IPS-20b (cell line): ENCODE data around the gene NRP1.

Experiments
- H3K27ac ChIP-seq: one replicate; pipeline ENCODE4 v1.5.1; 2013; ENCODE audit warnings: low read length
- H3K27me3 ChIP-seq: 2 replicates; pipeline ENCODE4 v1.6.1; 2013; ENCODE audit warnings: mild to moderate bottlenecking, low read length, inconsistent platforms; ENCODE audit not compliant: insufficient read depth
- H3K36me3 ChIP-seq: 2 replicates; pipeline ENCODE4 v1.6.1; 2013; ENCODE audit warnings: low read depth, mild to moderate bottlenecking, inconsistent platforms, low read length, moderate library complexity; ENCODE audit not compliant: insufficient read depth
- H3K4me1 ChIP-seq: 2 replicates; pipeline ENCODE4 v1.6.1; 2013; ENCODE audit warnings: mild to moderate bottlenecking, control low read depth, inconsistent platforms, low read length, moderate library complexity; ENCODE audit not compliant: insufficient read depth
- H3K4me3 ChIP-seq: 2 replicates; pipeline ENCODE4 v1.5.1; 2013; ENCODE audit warnings: mild to moderate bottlenecking, low read length, inconsistent platforms
- H3K9ac ChIP-seq: 2 replicates; pipeline ENCODE4 v1.6.1; 2013; ENCODE audit warnings: low read depth, mild to moderate bottlenecking, inconsistent platforms, low read length, moderate library complexity
- H3K9me3 ChIP-seq: 2 replicates; pipeline ENCODE4 v1.6.1; 2013; ENCODE audit warnings: mild to moderate bottlenecking, low read depth, low read length, inconsistent platforms; ENCODE audit not compliant: insufficient read depth

NRP1 gene

DNA sequence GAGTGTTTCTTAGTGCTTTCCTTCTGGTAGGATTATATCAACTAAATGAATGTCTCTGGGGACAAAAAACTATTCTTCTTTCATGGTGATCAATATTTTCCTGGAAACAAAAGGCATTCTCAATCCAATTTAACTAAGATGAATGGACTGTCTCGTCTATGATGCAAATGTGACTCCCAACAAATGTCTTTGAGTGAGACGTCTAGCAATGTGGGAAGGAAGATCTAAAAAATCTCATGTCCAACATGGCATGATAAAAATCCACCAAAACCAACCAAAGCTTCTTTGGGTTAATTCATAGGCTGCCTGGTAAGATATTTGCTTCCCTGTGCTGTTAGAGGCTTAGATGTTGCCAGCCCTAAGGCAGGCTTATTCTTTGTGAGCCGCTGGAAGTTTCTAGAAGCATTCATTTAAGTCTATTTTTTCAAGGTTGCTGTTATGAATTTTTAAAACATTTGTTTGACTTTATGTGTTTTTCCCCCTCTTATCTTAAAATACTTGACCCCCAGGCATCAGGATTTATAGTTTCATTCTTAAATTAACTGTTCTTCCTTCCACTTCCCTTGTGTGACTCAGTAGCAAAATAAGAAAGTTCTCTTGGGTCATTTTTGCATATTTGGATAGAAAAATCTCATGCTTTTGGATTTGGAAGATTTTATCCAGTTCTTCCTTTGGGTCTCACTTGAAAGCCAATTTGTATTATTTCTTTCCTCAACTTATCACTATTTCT, 156.3 kb downstream of the NRP1 start:
- H3K9me3 ChIP-seq: no peaks in the 10 kb centered on the region
- H3K4me1 ChIP-seq: peaks cover 4% of the 10 kb centered on the region; the same call in 1 of the 2 replicates
- H3K4me3 ChIP-seq: no peak overlapping the region
- H3K27me3 ChIP-seq: no peaks in the 10 kb centered on the region
- H3K36me3 ChIP-seq: no peaks in the 10 kb centered on the region
- H3K27ac ChIP-seq: no peak overlapping the region
- H3K9ac ChIP-seq: no peak overlapping the region

DNA sequence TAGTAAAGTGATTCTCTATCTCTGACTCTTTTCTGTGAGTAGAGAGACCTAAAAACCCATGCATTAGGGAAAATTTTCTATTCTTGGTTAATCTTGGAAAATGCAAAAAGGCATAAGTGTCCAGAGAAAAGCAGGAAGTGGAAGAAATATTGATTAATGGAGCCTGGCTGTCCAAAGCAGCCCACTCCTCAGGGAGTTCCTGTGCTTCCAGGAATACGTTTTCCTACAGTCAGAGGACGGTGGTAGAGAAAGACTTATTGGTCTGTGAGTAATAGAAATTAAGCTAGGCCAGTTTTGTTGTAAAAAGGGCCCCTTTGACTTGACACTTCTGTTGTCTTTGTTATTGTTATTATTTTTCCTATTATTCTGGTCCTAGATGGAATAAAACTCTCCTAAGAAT, 157.8 kb downstream of the NRP1 start:
- Histone ChIP-seq H3K4me1 (peaks cover 4% of the 10 kb centered on the region; the same call in 1 of the 2 replicates), H3K9ac (no peak overlapping the region), H3K9me3 (no peaks in the 10 kb centered on the region), H3K4me3 (no peak overlapping the region), H3K27me3 (no peaks in the 10 kb centered on the region), H3K36me3 (no peaks in the 10 kb centered on the region), H3K27ac (no peak overlapping the region)

DNA sequence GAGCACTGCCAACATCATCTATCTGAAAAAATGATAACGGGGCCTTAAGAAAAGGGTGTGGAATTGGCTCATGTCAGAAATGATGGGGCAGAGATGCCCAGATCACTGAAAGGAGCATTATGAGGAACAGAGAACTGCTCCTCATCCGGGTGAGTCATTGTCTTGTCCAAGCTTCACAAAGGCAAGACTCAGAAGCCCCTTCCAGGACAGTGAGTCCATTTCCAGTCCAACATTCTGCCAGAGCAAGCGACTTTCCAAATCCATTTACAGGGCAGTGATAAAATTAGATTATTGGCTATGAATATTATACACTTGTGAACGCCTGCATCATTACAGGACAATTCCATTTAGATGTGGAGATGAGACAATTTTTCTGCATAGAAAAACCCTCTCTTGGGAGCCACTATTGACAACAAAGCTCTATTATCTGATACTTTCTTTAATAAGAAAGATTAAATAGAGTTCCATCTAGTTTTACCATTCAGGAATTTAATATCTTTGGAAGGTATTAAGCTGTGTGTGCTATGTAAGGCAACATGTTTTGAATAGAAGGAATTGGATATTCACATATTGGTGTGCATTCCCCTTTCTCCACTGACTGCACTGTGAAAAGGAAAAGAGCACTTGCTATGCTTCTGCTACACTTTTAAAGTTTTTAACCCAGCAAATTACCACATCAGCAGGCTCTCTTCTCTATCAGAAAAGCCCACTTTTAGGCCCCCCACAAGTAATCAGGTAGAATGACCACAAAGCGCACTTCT, 159.6 kb downstream of the NRP1 start:
- peaks cover 4% of the 10 kb centered on the region; the same call in 1 of the 2 replicates for H3K4me1 ChIP-seq
- no peak overlapping the region for H3K4me3 ChIP-seq
- H3K27ac ChIP-seq: no peak overlapping the region
- no peaks in the 10 kb centered on the region for H3K9me3 ChIP-seq
- H3K27me3 ChIP-seq: no peaks in the 10 kb centered on the region
- H3K9ac ChIP-seq: no peak overlapping the region
- no peaks in the 10 kb centered on the region for H3K36me3 ChIP-seq

DNA sequence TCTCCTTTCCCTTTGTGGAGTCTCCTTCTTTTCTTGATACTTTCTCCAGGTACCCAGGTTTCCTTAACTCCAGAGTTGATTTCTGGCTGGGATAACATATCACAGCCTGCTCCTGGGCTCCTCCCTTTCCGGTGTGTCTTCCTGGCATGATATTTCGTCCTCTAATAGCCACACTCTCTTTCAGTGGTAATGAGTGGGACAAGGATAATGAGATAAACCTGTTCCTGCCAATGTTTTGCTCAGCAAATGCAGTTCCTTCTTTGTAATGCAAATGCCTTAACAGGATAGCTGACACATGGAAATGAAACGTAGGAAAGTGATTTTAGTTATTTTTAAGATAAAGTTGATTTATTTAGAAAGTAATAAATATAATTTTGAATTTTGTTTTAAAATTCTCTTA, 168.6 kb downstream of the NRP1 start:
- H3K36me3 ChIP-seq: no peaks in the 10 kb centered on the region
- peaks cover 3% of the 10 kb centered on the region for H3K4me1 ChIP-seq
- H3K9ac ChIP-seq: no peak overlapping the region
- no peak overlapping the region for H3K27ac ChIP-seq
- no peak overlapping the region for H3K4me3 ChIP-seq
- H3K9me3 ChIP-seq: no peaks in the 10 kb centered on the region
- no peaks in the 10 kb centered on the region for H3K27me3 ChIP-seq

DNA sequence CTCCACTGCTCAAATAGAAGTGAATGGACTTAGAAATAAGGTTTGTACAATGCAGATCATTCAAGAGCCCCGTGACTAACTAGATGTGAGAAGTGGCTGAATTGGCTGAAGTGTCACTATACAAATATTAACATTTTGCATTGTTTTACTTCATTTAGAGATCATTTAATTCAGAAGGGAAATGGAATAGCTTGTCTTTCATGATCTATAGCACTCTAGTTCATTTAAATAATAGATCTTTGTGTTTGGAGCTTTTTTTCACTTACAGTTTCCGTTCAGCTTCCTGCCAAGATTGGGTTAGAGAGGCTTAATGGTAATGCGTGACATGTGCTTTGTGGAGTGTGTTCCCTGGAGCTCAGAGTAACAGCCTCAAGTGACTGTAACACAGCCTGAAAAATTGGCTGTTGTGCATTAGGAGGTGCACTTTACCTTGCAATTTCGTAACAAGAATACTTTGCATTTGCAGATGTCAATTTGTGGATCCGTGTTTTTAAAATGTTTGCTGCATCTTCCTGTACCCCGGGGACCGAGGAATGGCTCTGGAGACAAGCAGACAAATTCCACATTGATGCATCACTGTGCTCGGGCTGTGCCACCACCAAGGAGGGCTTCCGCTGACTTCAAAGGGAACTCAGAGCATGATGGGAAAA, 170.3 kb downstream of the NRP1 start:
- Histone ChIP-seq H3K36me3 (no peaks in the 10 kb centered on the region), H3K27me3 (no peaks in the 10 kb centered on the region), H3K27ac (no peak overlapping the region), H3K4me3 (no peak overlapping the region), H3K9ac (no peak overlapping the region), H3K4me1 (peaks cover 7% of the 10 kb centered on the region), H3K9me3 (no peaks in the 10 kb centered on the region)

DNA sequence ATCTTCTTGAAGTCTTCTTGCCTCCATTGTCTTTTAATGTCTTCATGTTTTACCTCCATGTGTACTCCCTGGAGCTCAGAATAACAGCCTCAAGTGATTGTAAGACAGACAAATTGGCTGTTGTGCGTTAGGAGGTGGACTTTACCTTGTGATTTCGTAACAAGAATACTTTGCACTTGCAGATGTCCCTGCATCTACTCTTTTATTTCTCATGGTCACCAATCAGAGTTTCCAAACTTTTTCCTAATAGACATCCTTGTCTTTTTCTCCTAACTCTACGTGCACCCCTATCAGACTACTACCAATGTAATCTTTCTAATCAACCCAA, 172.3 kb downstream of the NRP1 start:
- Histone ChIP-seq H3K4me1 (peaks cover 7% of the 10 kb centered on the region), H3K9me3 (no peaks in the 10 kb centered on the region), H3K27ac (no peak overlapping the region), H3K4me3 (no peak overlapping the region), H3K9ac (no peak overlapping the region), H3K36me3 (no peaks in the 10 kb centered on the region), H3K27me3 (no peaks in the 10 kb centered on the region)

DNA sequence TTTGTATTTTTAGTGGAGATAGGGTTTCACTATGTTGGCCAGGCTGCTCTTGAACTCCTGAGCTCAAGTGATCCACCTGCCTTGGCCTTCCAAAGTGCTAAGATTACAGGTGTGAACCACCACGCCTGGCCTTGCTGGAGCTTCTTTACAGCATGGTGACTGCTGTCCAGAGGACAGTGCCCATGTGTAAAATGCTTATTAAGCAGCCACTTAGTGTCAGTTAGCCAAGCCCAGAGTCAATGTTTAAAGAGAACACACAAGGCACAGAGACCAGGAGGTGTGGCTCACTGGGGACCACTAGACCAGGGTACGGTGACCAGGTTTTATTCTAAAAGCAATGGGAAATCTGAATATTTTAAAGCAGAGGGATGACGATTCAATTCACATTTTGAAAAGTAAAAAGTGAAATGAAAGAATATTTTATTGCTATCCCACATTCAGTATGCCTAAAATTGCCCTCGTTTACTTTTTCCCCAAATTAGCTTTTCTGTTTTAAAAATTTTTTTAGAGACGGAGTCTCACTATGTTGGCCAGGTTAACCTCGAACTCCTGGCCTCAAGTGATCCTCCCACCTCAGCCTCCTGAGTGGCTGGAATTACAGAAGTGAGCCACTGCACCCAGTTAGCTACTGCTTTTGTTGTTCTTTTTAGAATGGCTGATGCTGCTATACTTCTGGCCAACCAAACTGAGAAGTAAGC, 172.8 kb downstream of the NRP1 start:
- Histone ChIP-seq H3K9me3 (no peaks in the 10 kb centered on the region), H3K27ac (no peak overlapping the region), H3K4me1 (peaks cover 7% of the 10 kb centered on the region), H3K9ac (no peak overlapping the region), H3K27me3 (no peaks in the 10 kb centered on the region), H3K4me3 (no peak overlapping the region), H3K36me3 (no peaks in the 10 kb centered on the region)

DNA sequence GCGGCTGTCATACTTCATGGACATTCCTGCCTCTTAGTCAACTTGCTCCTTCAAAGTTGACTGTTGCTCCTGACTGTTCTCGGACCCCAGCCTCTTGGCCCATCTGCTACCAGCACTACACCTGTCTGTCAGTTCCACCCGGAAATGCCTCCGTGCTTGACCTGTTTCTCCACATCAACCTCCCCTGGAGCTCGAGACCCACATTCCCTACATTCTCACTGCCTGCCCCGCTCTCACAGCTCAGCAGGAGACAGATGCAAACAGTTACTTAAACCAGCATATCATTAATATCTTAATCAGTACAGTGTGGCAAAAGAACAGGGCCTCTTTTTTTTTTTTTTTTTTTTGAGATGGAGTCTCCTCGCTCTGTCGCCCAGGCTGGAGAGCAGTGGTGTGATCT, 174.3 kb downstream of the NRP1 start:
- Histone ChIP-seq H3K9ac (no peak overlapping the region), H3K27ac (no peak overlapping the region), H3K4me3 (no peak overlapping the region), H3K27me3 (no peaks in the 10 kb centered on the region), H3K4me1 (peaks cover 7% of the 10 kb centered on the region), H3K36me3 (no peaks in the 10 kb centered on the region), H3K9me3 (no peaks in the 10 kb centered on the region)

DNA sequence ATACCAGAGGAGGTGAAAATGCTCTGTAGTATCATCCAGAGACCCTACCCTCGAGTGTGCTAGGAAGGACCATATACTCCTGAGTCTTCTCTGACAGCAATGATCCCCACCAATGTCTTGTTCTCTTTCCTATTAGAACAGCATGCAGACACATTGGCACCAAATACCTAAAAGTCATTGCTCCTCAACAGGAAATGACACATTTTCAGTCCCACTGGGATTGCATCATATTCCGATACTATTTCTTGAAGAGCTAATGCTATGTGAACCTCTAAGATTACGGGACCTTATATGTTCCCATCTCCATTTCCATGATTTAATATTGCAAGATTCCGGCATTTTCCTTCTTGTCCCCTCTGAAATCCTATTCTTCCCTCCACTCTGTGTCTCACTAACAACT, 177.4 kb downstream of the NRP1 start:
- H3K4me1 ChIP-seq: 0 out of 2 replicates have a peak, but pooled peaks cover 4% of the 10 kb centered on the region
- H3K27me3 ChIP-seq: no peaks in the 10 kb centered on the region
- H3K36me3 ChIP-seq: no peaks in the 10 kb centered on the region
- H3K4me3 ChIP-seq: no peak overlapping the region
- H3K9me3 ChIP-seq: no peaks in the 10 kb centered on the region
- H3K27ac ChIP-seq: no peak overlapping the region
- no peak overlapping the region for H3K9ac ChIP-seq

DNA sequence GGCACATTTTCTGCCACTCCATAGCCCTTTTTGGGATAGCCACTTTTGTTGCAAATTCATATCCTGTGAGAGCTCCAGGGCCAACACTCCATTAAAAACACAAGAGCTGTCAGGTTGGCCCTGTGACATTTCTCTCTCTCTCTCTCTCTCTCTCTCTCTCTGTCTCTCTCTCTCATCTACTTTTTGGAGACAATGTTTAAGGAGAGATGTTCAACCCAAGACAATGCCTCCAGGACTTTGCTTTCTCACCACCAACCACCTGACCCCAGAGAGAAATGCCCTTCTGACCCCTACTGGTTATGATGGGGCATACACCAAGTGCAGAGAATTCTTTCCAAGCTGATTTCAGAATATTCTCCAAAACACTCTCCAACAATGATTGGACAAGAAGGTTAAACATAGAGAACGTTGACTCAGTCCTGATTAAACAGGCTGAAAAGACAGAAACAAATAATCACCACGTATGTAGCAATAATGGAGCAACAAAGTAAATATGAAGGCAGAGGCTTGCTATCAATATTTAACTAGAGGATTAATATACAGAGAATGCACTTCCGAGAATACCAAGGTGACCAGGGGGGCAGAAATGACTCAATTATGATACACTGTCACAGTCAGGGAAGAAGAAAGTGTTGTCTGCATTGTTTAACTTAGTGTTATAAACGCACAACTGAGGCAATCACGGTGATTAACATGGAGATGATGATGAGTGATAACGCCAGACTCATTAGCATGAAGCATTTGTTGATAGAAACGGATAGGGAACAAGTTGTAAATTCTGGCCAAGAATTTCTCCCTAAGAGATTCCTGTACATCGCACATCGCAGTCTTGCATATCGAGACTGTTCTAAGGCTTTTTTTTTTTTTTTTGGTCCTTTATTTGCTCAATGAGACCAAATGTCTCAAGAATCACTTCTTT, 178.5 kb downstream of the NRP1 start:
- H3K4me1 ChIP-seq: 0 out of 2 replicates have a peak, but pooled peaks cover 4% of the 10 kb centered on the region
- H3K9me3 ChIP-seq: no peaks in the 10 kb centered on the region
- H3K27ac ChIP-seq: no peak overlapping the region
- no peaks in the 10 kb centered on the region for H3K27me3 ChIP-seq
- no peaks in the 10 kb centered on the region for H3K36me3 ChIP-seq
- H3K9ac ChIP-seq: no peak overlapping the region
- no peak overlapping the region for H3K4me3 ChIP-seq

DNA sequence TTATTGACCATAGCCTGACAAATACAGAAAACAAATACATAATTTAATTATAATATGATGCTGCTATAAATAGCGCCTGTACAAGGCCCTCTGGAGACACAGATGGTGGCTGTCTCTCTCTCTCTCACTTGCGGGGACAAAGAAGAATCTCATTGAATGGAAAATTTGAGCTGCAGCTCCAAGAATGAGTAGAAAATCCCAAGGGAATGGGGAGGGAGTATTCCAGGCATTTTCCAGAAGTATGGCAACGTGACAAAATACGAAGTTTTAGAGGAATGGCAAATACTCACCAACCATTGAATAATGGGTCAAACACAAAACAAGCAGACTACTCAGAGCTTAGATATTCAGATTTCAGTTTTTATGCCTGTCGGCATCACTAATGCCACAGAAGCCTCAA, 179.9 kb downstream of the NRP1 start:
- Histone ChIP-seq H3K9ac (no peak overlapping the region), H3K4me1 (no peaks in the 10 kb centered on the region), H3K4me3 (no peak overlapping the region), H3K36me3 (no peaks in the 10 kb centered on the region), H3K27ac (no peak overlapping the region), H3K9me3 (no peaks in the 10 kb centered on the region), H3K27me3 (no peaks in the 10 kb centered on the region)
